ENCODE results near the gene PCGF2. TPM values are rescaled to one million over a fixed set of nuclear protein-coding genes. Genes with fewer than 3 reads are reported as not detected.

Gene PCGF2
- total RNA-seq, 4 donors from 2014 or later, result 8.5 to 13.5 (median 10.9) TPM

DNA sequence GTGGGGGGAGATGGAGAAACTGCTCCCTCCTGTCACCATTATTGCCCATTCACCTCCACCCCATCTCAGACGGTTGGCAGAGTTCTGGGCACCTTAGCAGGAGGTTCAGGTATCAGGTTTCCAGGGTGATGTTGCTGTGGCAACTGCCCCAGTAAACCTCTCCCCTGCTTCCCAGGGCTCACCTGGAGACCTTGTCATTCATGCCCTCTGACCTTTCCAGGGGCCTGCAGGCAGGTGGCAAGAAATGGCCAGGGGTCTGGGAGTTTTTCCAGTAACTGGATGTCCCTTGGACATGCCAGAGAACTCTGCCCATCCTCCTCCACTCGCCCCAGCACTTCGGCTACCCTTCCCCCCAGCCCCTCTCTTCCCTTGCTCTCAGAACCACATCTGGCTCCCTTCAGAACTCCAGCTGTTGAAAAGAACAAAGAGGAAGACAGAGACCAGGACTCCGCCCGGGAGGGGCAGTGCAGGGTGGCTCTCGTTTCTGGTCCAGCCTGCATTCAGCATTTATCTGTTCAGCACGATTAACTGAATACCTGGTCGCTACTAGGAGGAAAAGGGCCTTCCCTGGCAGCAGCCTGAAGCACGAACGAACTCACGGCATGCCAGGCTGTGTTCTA, 34.6 kb downstream of the PCGF2 start:
- Histone ChIP-seq H3K27me3 (no peaks in the 10 kb centered on the region), H3K9me3 (no peaks in the 10 kb centered on the region), H3K4me1 (peaks cover 3 to 7% of the 10 kb centered on the region in 2 donors), H3K4me3 (replicated peaks in 1 of 3) (no peak overlapping the region), H3K36me3 (peaks cover 44 to 75% of the 10 kb centered on the region in 2 donors), H3K27ac (no peak overlapping the region)
- intact Hi-C loops (cut with DNase I), result no loop called here
- TF ChIP-seq, protein P1, sequence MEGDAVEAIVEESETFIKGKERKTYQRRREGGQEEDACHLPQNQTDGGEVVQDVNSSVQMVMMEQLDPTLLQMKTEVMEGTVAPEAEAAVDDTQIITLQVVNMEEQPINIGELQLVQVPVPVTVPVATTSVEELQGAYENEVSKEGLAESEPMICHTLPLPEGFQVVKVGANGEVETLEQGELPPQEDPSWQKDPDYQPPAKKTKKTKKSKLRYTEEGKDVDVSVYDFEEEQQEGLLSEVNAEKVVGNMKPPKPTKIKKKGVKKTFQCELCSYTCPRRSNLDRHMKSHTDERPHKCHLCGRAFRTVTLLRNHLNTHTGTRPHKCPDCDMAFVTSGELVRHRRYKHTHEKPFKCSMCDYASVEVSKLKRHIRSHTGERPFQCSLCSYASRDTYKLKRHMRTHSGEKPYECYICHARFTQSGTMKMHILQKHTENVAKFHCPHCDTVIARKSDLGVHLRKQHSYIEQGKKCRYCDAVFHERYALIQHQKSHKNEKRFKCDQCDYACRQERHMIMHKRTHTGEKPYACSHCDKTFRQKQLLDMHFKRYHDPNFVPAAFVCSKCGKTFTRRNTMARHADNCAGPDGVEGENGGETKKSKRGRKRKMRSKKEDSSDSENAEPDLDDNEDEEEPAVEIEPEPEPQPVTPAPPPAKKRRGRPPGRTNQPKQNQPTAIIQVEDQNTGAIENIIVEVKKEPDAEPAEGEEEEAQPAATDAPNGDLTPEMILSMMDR (IDR thresholded peaks at IDR 0.05), result no peak
- no peak for TF ChIP-seq POLR2A (IDR thresholded peaks at IDR 0.05)
- 85 to 88% methylated on average over 11 of the region's 11 CpGs for WGBS, 2 donors
- no peak for DNase-seq

DNA sequence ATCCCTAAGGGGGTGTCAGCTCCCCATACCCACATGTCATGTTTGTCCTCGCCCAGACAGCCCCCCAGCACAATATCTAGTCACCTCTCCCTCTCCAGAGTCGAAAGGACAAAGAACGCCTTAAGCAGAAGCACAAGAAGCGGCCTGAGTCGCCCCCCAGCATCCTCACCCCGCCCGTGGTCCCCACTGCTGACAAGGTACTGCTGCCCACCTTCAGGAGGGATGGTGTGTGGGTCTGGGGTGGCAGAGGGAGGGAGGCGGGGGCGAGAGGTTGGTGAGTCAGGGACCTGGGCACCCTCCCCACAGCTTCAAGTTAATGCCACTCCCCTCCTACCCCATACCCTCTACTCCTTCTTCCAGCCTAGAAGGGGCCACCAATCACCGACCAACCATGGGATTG, 35.5 kb downstream of the PCGF2 start:
- Histone ChIP-seq H3K4me1 (peaks cover 3 to 7% of the 10 kb centered on the region in 2 donors), H3K4me3 (replicated peaks in 1 of 3) (no peak overlapping the region), H3K9me3 (no peaks in the 10 kb centered on the region), H3K36me3 (peaks cover 44 to 65% of the 10 kb centered on the region in 2 donors), H3K27me3 (no peaks in the 10 kb centered on the region), H3K27ac (no peak overlapping the region)
- 95 to 97% methylated on average over 10 of the region's 10 CpGs for WGBS, 2 donors
- no peak for TF ChIP-seq POLR2A (IDR thresholded peaks at IDR 0.05)
- TF ChIP-seq, protein P1 (IDR thresholded peaks at IDR 0.05), result no peak
- DNase-seq, result no peak
- intact Hi-C loops (cut with DNase I), result no loop called here

DNA sequence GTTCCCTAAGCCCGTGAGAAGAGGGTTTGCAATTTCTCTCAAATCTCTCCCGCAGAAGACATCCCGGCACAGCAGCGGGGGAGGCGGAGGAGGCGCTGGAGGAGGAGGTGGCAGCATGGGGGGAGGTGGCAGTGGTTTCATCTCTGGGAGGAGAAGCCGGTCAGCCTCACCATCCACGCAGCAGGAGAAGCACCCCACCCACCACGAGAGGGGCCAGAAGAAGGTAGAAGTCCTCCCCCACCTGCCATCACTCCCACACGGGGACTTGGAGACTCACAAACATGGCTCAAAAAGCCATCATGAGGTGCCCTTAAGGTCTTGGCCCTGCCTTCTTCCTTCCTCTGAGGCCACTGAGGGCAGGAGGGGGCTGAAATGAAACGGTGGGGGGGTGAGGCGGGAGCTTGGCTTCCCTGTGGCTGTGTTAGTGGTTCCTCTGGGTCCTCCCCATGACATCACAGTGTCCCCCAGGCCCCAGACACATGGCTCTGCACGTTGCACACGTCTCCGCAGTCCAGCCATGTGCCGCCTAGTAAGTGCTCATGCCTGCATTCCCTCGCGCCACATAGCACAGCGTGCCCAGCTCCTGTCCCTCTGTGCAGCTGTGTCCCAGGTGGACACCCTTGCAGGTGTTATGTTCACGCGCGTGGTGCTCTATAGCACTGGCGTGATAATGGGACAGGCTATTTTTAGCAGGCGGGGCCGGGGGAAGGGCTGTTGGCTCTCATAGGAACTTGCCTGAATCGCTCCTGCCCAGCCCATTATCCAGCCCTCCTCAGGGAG, 36.2 kb downstream of the PCGF2 start:
- H3K9me3 ChIP-seq, result no peaks in the 10 kb centered on the region
- no peak for TF ChIP-seq POLR2A (IDR thresholded peaks at IDR 0.05)
- TF ChIP-seq, protein P1 (IDR thresholded peaks at IDR 0.05), result no peak
- peaks cover 38 to 59% of the 10 kb centered on the region in 2 donors for H3K36me3 ChIP-seq
- WGBS, 2 donors, result 83 to 87% methylated on average over 21 to 26 of the region's 26 CpGs
- no peak overlapping the region for H3K4me3 ChIP-seq (replicated peaks in 1 of 3)
- H3K27me3 ChIP-seq, result no peaks in the 10 kb centered on the region
- H3K27ac ChIP-seq, result no peak overlapping the region
- peaks cover 8 to 9% of the 10 kb centered on the region in 2 donors for H3K4me1 ChIP-seq
- intact Hi-C loops (cut with DNase I), result no loop called here
- no peak for DNase-seq

DNA sequence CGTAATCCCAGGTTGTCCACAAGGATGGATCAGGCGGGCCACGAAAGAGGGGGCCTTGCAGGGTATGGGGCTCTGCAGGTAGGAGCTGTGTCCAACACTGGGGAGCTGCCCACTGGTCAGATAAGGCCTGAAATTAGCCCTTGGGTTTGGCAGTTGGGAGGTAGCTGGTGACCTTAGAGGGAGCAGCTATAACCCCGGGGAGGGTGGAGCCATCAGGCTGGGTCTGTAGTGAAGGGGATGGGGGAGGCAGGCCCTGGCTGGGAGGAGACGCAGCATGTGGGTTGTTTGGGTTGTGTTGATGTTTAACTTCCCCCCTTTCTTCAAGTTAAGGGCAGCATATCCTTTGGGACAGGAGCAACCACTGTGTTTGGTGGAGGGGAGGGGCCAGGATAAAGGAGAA, 37.2 kb downstream of the PCGF2 start:
- Histone ChIP-seq H3K4me3 (replicated peaks in 1 of 3) (no peak overlapping the region), H3K9me3 (no peaks in the 10 kb centered on the region), H3K27ac (no peak overlapping the region), H3K36me3 (peaks cover 28 to 49% of the 10 kb centered on the region in 2 donors), H3K27me3 (no peaks in the 10 kb centered on the region), H3K4me1 (peaks cover 8 to 14% of the 10 kb centered on the region in 2 donors)
- TF ChIP-seq POLR2A (IDR thresholded peaks at IDR 0.05), result no peak
- TF ChIP-seq, protein P1 (IDR thresholded peaks at IDR 0.05), result no peak
- WGBS, 2 donors, result 83 to 93% methylated on average over 5 of the region's 5 CpGs
- no peak for DNase-seq
- intact Hi-C loops (cut with DNase I), result no loop called here

DNA sequence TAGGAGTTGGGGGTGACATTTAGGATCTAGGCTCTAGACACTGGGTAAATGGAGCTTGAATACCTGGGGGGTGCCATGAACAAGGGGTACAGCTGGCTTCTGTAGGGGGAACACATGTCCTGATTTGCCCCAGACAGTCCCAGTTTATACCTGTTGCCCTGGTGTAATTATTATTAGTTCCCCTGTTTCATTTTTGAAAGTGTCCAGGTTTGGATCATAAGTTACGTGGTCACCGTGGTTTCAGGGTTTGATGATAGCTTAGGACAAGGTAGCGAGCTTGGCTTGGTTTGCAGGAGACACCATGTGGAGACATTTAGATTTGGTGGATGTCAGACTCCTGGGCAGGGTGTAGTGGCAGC, 37.6 kb downstream of the PCGF2 start:
- no peak overlapping the region for H3K4me3 ChIP-seq (replicated peaks in 1 of 3)
- peaks cover 24 to 45% of the 10 kb centered on the region in 2 donors for H3K36me3 ChIP-seq
- no peaks in the 10 kb centered on the region for H3K27me3 ChIP-seq
- H3K27ac ChIP-seq, result no peak overlapping the region
- no peak for DNase-seq
- H3K4me1 ChIP-seq, result peaks cover 8 to 14% of the 10 kb centered on the region in 2 donors
- 92 to 100% methylated on average over 3 of the region's 3 CpGs for WGBS, 2 donors
- no peaks in the 10 kb centered on the region for H3K9me3 ChIP-seq
- intact Hi-C loops (cut with DNase I), result no loop called here
- TF ChIP-seq POLR2A (IDR thresholded peaks at IDR 0.05), result no peak
